ENCODE data around the gene MYO15B.

DNA sequence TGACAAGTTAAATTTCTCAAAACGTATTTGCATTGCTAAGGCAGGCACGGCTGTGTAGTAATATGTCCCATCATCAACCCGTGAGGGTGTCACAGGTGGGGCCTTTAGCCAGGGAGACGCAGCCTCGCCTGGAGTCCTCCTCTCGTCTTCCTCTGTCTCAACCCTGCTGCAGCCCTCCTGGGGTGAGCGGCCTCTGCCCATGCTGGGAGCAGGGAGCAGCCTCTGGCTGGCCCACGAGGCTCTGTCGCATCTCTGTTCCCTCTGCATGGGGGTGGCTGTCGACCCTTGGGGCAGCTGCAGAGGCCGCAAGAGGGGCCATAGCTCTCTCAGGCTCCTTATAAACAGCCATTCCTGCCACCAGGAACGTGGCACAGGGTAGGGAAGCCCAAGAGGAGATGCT, 44.8 kb downstream of the MYO15B start:
- no peak for TF ChIP-seq CTCF (IDR thresholded peaks at IDR 0.05; ENCODE audit: poor library complexity)
- TF ChIP-seq EZH2phosphoT487 (IDR thresholded peaks at IDR 0.05; ENCODE audit: low read depth, severe bottlenecking, unreplicated experiment): no peak
- TF ChIP-seq EZH2 (IDR thresholded peaks at IDR 0.05; ENCODE audit: borderline replicate concordance): no peak
